GM10266 (cell line): Measurements from ENCODE around the gene SNTA1.

ENCODE experiments used
- DNase-seq: peaks from one replicate; pipeline ENCODE4 v3.0.0; 2012; ENCODE audit errors: extremely low spot score
- CTCF ChIP-seq: IDR thresholded peaks from 2 replicates; pipeline ENCODE4 v1.5.1; 2012; ENCODE audit warnings: mild to moderate bottlenecking, low read depth; ENCODE audit not compliant: control insufficient read depth, insufficient read depth; ENCODE audit errors: missing control alignments

SNTA1 gene

GRCh38 chr20:33362898-33363297, 80.7 kb downstream of the SNTA1 start:
- no peak for DNase-seq
- no peak for TF ChIP-seq CTCF

- TF ChIP-seq CTCF: no peak
- no peak for DNase-seq
Measured at GRCh38 chr20:33359399-33360261, 83.9 kb downstream of the SNTA1 start.
